Stimulated activated naive CD4-positive, alpha-beta T cell treated with Interleukin-2 at 50 U/mL for 16 hours (primary cell): Measurements from ENCODE around the gene LRRC9.
"Not testable (repeated sequence)": the region's sequence is repeated elsewhere in the genome, so short reads cannot be mapped to it uniquely, and the experiment has no call there.

Experiments
- DNase-seq: peaks from one replicate; lab custom pipeline; 2025; lab: John Stamatoyannopoulos, UW

LRRC9 gene

GRCh38 chr14:60064491-60065072 lies 144.6 kb downstream of the LRRC9 start:
- DNase-seq: no peak

DNA sequence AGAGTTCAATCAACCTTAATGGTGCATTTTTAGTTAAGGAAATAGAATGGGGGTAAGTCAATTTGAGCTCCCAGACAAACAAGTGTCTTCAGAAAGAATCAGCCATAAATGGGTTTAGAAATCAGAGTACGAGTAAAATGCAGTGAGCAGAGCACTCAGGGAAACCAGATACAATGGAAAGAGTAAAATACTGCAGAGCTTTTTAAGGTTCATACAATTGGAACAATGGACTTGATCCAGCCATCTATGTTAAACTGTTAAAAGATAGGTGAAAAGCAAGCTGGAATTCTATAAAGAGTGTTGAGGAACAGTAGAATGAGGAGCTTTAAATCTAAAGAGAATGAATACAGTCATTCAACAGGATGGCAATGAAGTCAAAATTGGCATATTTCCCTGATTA lies 147.9 kb downstream of the LRRC9 start:
- no peak for DNase-seq

- DNase-seq: no peak
These were observed 159.8 kb downstream of the LRRC9 start for GRCh38 chr14:60079723-60080122.

- no peak for DNase-seq
These were observed 165.1 kb downstream of the LRRC9 start for GRCh38 chr14:60085085-60085484.

GRCh38 chr14:60085693-60086092 lies 165.7 kb downstream of the LRRC9 start:
- no peak for DNase-seq

DNA sequence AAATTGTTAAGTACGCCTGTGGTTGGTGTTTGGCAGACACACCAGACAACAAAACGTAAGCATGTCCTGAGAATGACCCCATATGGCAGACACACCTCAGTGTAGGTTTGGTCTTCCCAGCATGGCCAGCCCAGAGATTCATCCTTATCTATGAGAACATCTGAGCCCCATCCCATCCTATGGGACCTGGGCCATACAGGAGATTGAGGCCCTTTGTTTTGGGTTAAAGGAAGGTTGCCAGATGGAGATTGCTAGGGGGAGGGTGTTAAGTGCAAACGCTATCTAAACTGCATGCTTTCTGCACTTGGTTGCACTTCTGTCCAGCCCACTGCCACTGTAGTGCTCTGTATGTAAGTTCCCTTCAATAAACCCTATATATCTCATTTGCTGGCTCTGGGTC lies 167.7 kb downstream of the LRRC9 start:
- no peak for DNase-seq

DNA sequence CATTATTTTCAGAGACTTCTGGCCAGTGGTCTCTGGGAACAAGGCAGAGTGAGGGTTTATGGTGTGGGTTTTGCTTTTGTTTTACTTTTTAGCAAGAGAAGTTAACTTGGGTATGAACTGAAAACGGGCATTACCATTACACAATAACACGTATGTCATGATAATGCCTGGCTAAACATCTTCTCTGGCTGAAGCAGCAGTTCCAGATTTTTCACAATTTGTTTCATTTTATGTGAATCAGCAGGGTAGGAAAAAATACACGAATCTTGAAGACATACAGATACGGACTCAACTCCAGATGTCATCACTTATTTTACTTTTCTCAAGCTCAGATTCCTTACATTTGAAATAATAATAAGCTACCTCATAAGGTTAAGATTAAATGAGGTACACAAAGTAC lies 169.3 kb downstream of the LRRC9 start:
- DNase-seq: no peak

- no peak for DNase-seq
These were observed 171.0 kb downstream of the LRRC9 start for GRCh38 chr14:60090864-60091519.

DNA sequence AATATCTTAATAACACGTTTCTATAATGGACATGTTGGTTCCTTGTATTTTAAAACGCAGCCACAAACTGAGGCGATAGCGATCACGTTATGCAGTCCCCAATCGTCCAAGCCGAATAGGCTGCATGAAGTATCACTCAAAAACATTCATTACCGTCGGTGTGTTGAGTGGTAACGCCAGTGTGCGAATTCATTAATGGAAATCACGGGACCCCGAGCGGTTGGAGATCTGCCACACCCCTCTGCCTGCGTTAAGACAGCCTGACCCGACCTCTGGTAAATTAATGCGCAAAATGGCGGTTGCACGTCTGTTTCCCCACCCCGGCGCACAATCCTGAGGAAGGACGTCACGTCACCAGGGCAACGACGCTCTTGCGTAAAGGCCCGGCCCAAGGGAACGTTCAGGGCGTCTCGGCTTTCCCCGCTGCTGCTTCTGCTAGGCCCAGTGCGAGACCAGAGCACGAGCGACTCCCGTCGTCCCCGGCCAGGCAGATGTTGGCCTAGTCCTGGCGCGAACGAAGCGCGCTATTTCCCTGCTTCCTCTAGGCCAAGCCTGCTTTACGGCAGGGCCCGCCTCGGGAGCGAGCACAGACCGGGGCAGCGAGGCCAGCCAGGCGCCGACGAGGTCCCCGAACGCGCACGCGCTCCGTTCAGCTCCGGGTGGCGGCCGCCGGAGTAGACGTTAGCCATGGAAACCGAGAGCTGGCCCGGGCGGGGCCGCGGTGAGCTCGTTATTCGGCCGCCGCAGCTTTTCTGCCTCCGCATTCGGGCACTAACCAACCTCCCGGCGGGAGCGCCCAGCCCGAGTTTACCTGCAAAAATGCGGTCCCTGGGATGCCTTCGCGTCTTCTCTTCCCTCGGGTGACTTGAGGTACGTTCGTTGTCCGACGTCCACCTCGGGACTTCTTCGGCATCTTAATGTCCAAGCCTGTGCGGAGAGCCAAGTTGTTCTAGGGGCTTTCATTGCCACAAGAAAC lies 171.9 kb downstream of the LRRC9 start, which contains the start of gene PCNX4:
Gene PCNX4 (plus strand): TSS at position 374 of the 976 bp plus-strand sequence. CDS start 15,716 bp downstream, outside the sequence.
- peak; percentile 94 for DNase-seq

GRCh38 chr14:60092526-60092920 lies 172.6 kb downstream of the LRRC9 start:
- no peak for DNase-seq

- no peak for DNase-seq
These were observed 173.1 kb downstream of the LRRC9 start for GRCh38 chr14:60093080-60093479.

- no peak for DNase-seq
These were observed 173.7 kb downstream of the LRRC9 start for GRCh38 chr14:60093606-60094005.

GRCh38 chr14:60094306-60094897 lies 174.5 kb downstream of the LRRC9 start:
- DNase-seq: no peak

DNA sequence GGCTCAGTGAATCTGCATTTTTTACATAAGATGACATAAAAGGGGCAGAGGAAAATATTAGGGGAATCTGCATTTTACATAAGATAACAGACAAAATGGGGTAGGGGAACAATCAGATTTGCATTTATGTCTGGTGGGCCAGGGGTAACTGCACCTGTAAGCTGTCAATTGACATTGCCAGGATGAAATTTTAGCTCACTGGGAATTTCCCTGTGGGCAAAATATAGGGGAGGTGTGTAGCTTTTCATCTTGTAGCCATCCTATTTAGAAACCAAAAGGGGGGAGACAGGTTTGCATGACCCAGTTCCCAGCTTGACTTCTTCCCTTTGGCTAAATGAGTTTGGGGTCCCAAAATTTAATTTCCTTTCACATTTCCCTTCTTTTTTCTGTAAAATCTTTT lies 175.3 kb downstream of the LRRC9 start:
- no peak for DNase-seq

- no peak for DNase-seq
These were observed 176.0 kb downstream of the LRRC9 start for GRCh38 chr14:60095781-60096450.

- no peak for DNase-seq
These were observed 178.0 kb downstream of the LRRC9 start for GRCh38 chr14:60097974-60098373.

- not testable (repeated sequence) for DNase-seq
These were observed 179.9 kb downstream of the LRRC9 start for GRCh38 chr14:60099855-60100254.

DNA sequence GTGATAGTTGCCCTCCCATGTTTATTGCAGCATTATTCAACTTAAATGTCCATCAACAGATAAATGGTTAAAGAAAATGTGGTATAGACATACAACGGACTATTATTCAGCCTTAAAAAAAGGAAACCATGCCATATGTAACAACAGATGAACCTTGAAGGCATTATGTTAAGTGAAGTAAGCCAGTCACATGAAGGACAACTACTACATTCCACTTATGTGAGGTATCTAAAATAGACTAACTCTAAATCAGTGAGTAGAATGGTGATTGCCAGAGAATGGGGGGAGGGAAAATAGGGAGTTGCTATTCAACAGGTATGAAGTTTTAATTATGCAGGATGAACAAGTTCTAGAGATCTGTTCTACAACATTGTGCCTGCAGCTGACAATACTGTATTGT lies 181.8 kb downstream of the LRRC9 start:
- no peak for DNase-seq

DNA sequence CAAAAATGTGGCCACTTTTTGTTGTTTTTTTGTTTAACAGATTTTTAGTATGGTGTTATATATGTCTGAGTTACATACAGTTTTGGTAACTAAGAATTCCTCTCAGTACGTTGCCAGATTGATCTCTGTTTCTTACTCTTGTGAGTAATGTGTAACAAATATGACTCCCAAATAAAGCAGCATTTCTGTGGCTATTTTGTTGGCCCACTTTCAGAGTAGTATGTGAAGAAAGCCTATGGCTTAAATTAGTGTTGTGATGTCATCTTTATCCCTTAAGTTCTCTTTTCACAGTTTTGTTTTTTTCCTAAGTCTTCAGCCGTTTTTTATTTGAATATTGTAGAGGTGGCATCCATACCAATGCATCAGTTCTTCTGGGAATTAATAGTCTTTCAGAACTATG lies 182.4 kb downstream of the LRRC9 start:
- no peak for DNase-seq

- no peak for DNase-seq
These were observed 186.4 kb downstream of the LRRC9 start for GRCh38 chr14:60106339-60106738.

DNA sequence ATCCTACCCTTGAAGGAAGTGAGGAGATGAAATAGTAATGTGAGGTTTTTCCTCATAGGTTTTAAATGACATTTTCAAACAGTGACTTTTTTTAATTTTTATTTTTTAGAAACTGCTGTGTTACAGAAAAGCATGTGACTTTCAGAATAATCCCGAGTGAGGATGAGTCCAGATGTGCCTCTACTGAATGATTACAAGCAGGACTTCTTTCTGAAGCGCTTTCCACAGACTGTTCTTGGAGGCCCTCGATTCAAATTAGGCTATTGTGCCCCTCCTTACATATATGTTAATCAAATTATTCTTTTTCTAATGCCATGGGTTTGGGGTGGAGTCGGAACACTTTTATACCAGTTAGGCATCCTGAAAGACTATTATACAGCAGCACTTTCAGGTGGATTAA lies 187.5 kb downstream of the LRRC9 start:
- no peak for DNase-seq

- DNase-seq: no peak
These were observed 191.8 kb downstream of the LRRC9 start for GRCh38 chr14:60111732-60112131.
